DOHH2 (cell line): ENCODE data around the gene NAALADL2.

Experiments used
- H3F3A ChIP-seq: fragments of 200-600 bp; sonication (generic), shearing (Covaris generic); 2 replicates; pipeline ENCODE4 v1.6.0; 2016; ENCODE audit warnings: antibody characterized with exemption, mild to moderate bottlenecking; ENCODE audit not compliant: control insufficient read depth, insufficient read depth
- H3K27ac ChIP-seq: fragments of 200-600 bp; sonication (generic); 2 replicates; pipeline ENCODE4 v1.5.1; 2014; ENCODE audit warnings: low read depth, mild to moderate bottlenecking, low read length, moderate library complexity
- H3K27me3 ChIP-seq: fragments of 200-600 bp; sonication (generic); 2 replicates; pipeline ENCODE4 v1.6.1; 2014; ENCODE audit warnings: mild to moderate bottlenecking, low read length, mixed read lengths; ENCODE audit not compliant: control insufficient read depth
- H3K36me3 ChIP-seq: fragments of 200-600 bp; sonication (generic); 2 replicates; pipeline ENCODE4 v1.6.1; 2014; ENCODE audit warnings: mild to moderate bottlenecking, low read length, moderate library complexity, mixed read lengths; ENCODE audit not compliant: control insufficient read depth
- H3K4me1 ChIP-seq: fragments of 200-600 bp; sonication (generic); 2 replicates; pipeline ENCODE4 v1.6.1; 2014; ENCODE audit warnings: mild to moderate bottlenecking, low read length, mixed read lengths; ENCODE audit not compliant: control insufficient read depth
- H3K4me2 ChIP-seq: fragments of 200-600 bp; sonication (generic); 2 replicates; pipeline ENCODE4 v1.6.0; 2014; ENCODE audit warnings: mild to moderate bottlenecking, low read length, moderate library complexity
- H3K4me3 ChIP-seq: fragments of 200-600 bp; sonication (generic); 2 replicates; pipeline ENCODE4 v1.5.1; 2014; ENCODE audit warnings: mild to moderate bottlenecking, low read length, mixed read lengths
- H3K79me2 ChIP-seq: fragments of 200-600 bp; sonication (generic); 2 replicates; pipeline ENCODE4 v1.6.1; 2014; ENCODE audit warnings: mild to moderate bottlenecking, low read length, mixed read lengths; ENCODE audit not compliant: control insufficient read depth
- H3K9me2 ChIP-seq: fragments of 200-600 bp; sonication (generic); replicated peaks from 2 replicates; pipeline ENCODE4 v1.6.1; 2014; ENCODE audit warnings: mild to moderate bottlenecking, low read length, mixed read lengths; ENCODE audit not compliant: control insufficient read depth
- H3K9me3 ChIP-seq: fragments of 200-600 bp; sonication (generic); 2 replicates; pipeline ENCODE4 v1.6.1; 2014; ENCODE audit warnings: antibody characterized with exemption, low read length, mixed read lengths; ENCODE audit not compliant: control insufficient read depth, insufficient read depth
- H4K20me1 ChIP-seq: fragments of 200-600 bp; sonication (generic); 2 replicates; pipeline ENCODE4 v1.6.0; 2014; ENCODE audit warnings: low read depth, mild to moderate bottlenecking, antibody characterized with exemption, low read length, moderate library complexity; ENCODE audit not compliant: control insufficient read depth, insufficient read depth
- EZH2phosphoT487 ChIP-seq: fragments of 200-600 bp; sonication (generic); IDR thresholded peaks from 2 replicates; pipeline ENCODE4 v1.6.1; 2017; ENCODE audit warnings: borderline replicate concordance, mild to moderate bottlenecking, antibody characterized with exemption, low read length, moderate library complexity, mixed read lengths
- TF ChIP-seq, protein P1 (sequence below): fragments of 200-600 bp; sonication (generic); IDR thresholded peaks from one replicate; pipeline ENCODE4 v1.5.1; 2014; ENCODE audit warnings: antibody characterized with exemption, mild to moderate bottlenecking, low read depth, low read length; ENCODE audit not compliant: poor library complexity, severe bottlenecking

NAALADL2 gene

DNA sequence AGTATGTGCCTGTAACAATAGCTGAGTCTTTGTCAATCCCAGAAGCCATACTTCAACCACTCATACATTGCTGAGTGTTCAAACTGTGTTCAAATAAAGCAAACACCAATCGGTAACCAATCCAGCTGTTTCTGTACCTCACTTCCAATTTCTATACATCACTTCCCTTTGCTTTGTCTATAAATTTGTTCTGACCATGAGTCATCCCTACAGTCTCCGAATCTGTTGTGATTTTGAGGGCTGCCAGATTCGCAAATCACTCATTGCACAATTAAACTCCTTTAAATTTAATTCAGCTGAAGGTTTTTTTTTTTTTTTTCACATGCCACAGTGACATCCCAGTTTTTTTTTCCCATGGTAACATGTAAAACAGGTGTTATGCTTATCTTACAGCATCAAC is 870.3 kb downstream of the NAALADL2 start:
- no peaks in the 10 kb centered on the region for H3K27me3 ChIP-seq
- H3F3A ChIP-seq, result no peaks in the 10 kb centered on the region
- no peak for TF ChIP-seq EZH2phosphoT487
- TF ChIP-seq, protein P1, sequence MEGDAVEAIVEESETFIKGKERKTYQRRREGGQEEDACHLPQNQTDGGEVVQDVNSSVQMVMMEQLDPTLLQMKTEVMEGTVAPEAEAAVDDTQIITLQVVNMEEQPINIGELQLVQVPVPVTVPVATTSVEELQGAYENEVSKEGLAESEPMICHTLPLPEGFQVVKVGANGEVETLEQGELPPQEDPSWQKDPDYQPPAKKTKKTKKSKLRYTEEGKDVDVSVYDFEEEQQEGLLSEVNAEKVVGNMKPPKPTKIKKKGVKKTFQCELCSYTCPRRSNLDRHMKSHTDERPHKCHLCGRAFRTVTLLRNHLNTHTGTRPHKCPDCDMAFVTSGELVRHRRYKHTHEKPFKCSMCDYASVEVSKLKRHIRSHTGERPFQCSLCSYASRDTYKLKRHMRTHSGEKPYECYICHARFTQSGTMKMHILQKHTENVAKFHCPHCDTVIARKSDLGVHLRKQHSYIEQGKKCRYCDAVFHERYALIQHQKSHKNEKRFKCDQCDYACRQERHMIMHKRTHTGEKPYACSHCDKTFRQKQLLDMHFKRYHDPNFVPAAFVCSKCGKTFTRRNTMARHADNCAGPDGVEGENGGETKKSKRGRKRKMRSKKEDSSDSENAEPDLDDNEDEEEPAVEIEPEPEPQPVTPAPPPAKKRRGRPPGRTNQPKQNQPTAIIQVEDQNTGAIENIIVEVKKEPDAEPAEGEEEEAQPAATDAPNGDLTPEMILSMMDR, result no peak
- no peaks in the 10 kb centered on the region for H3K9me3 ChIP-seq
- H4K20me1 ChIP-seq, result no peaks in the 10 kb centered on the region
- H3K27ac ChIP-seq, result no peak overlapping the region
- H3K9me2 ChIP-seq, result no peaks in the 10 kb centered on the region
- H3K4me2 ChIP-seq, result no peak overlapping the region
- H3K4me3 ChIP-seq, result no peak overlapping the region
- no peaks in the 10 kb centered on the region for H3K4me1 ChIP-seq
- H3K36me3 ChIP-seq, result no peaks in the 10 kb centered on the region
- H3K79me2 ChIP-seq, result no peaks in the 10 kb centered on the region

DNA sequence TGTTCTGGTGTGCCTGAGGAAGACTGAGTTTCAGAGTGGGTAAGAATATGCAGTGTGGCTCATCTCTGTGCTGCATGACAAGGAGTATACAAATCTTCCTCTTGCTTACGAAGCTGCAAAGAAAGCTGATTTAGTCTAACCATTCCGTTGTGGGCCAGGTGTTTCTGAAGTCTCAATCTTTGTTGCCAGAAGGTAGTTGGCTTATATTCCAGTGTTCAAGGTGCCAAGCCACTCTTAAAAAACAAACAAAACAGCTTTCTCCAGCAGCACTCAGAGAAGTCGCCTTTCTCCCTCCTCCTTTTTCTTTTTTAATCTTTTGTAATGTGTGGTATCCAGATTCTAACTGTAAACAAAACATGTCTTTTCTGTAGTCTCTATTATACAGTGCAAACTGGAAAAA is 872.4 kb downstream of the NAALADL2 start:
- H3K79me2 ChIP-seq, result no peaks in the 10 kb centered on the region
- H3K36me3 ChIP-seq, result no peaks in the 10 kb centered on the region
- H3K27ac ChIP-seq, result no peak overlapping the region
- no peak overlapping the region for H3K4me2 ChIP-seq
- TF ChIP-seq EZH2phosphoT487, result no peak
- TF ChIP-seq, protein P1, result no peak
- H3K4me3 ChIP-seq, result no peak overlapping the region
- H3K9me2 ChIP-seq, result no peaks in the 10 kb centered on the region
- no peaks in the 10 kb centered on the region for H4K20me1 ChIP-seq
- H3K27me3 ChIP-seq, result no peaks in the 10 kb centered on the region
- H3K4me1 ChIP-seq, result no peaks in the 10 kb centered on the region
- H3F3A ChIP-seq, result no peaks in the 10 kb centered on the region
- no peaks in the 10 kb centered on the region for H3K9me3 ChIP-seq

DNA sequence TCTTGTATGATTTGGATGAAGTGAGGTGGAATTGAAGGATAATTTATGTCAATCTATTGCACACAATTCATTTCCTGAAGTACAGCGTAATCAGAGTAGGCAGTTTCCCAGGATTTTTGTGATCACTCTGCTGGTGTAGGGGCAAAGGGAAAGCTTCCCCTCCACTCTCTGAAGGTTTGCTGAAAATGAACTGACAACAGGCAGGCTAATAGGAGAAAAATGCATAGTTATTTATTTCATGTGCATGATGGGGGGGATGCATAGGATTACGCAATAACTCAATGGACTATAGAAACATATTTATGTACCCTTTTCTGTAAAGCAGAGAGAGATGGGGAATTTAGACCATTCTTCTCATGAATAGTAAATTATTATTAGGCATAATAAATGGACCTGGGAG is 872.9 kb downstream of the NAALADL2 start:
- H3K4me2 ChIP-seq, result no peak overlapping the region
- H3K9me3 ChIP-seq, result no peaks in the 10 kb centered on the region
- H3K9me2 ChIP-seq, result no peaks in the 10 kb centered on the region
- H3K79me2 ChIP-seq, result no peaks in the 10 kb centered on the region
- H3F3A ChIP-seq, result no peaks in the 10 kb centered on the region
- H3K4me1 ChIP-seq, result no peaks in the 10 kb centered on the region
- no peak overlapping the region for H3K4me3 ChIP-seq
- H3K36me3 ChIP-seq, result no peaks in the 10 kb centered on the region
- H3K27me3 ChIP-seq, result no peaks in the 10 kb centered on the region
- no peaks in the 10 kb centered on the region for H4K20me1 ChIP-seq
- no peak for TF ChIP-seq EZH2phosphoT487
- TF ChIP-seq, protein P1, result no peak
- no peak overlapping the region for H3K27ac ChIP-seq

GRCh38 chr3:175735866-175736265 is 876.7 kb downstream of the NAALADL2 start:
- no peak overlapping the region for H3K4me2 ChIP-seq
- H3K27ac ChIP-seq, result no peak overlapping the region
- no peaks in the 10 kb centered on the region for H3K4me1 ChIP-seq
- H4K20me1 ChIP-seq, result no peaks in the 10 kb centered on the region
- H3K79me2 ChIP-seq, result no peaks in the 10 kb centered on the region
- no peaks in the 10 kb centered on the region for H3K9me2 ChIP-seq
- H3F3A ChIP-seq, result no peaks in the 10 kb centered on the region
- H3K27me3 ChIP-seq, result no peaks in the 10 kb centered on the region
- H3K36me3 ChIP-seq, result no peaks in the 10 kb centered on the region
- no peak overlapping the region for H3K4me3 ChIP-seq
- TF ChIP-seq, protein P1, result no peak
- no peak for TF ChIP-seq EZH2phosphoT487
- H3K9me3 ChIP-seq, result no peaks in the 10 kb centered on the region
